Ascending aorta (tissue), 2 donors: ENCODE results near the gene PLXNA3. TPM values are rescaled to one million over a fixed set of nuclear protein-coding genes. Genes with fewer than 3 reads are reported as not detected.
A peak's percentile ranks its signal among the peaks of the same experiment; 100 is the strongest.

ENCODE experiments used
- DNase-seq, 2 donors: peaks; one replicate each; pipeline ENCODE4 v3.0.0-alpha.2; 2019; ENCODE audit warnings: low spot score in 2 of 2
- H3K27ac ChIP-seq, 2 donors: fragments of 200-600 bp; sonication (generic); one replicate each; pipeline ENCODE4 v1.5.1; 2016 to 2017; ENCODE audit warnings: mild to moderate bottlenecking in 1 of 2
- H3K27me3 ChIP-seq: fragments of 200-600 bp; sonication (generic); one replicate; pipeline ENCODE4 v1.5.1; 2017
- H3K36me3 ChIP-seq, 2 donors: fragments of 200-600 bp; sonication (generic); one replicate each; pipeline ENCODE4 v1.5.1; 2016
- H3K4me1 ChIP-seq, 2 donors: fragments of 200-600 bp; sonication (generic); one replicate each; pipeline ENCODE4 v1.5.1; 2016 to 2017; ENCODE audit warnings: mild to moderate bottlenecking in 1 of 2
- H3K4me3 ChIP-seq, 2 donors: fragments of 200-600 bp; sonication (generic); one replicate each; pipeline ENCODE4 v1.5.1; 2016 to 2017; ENCODE audit warnings: mild to moderate bottlenecking in 1 of 2
- H3K9me3 ChIP-seq, 2 donors: fragments of 200-600 bp; sonication (generic); one replicate each; pipeline ENCODE4 v1.5.1; 2016
- intact Hi-C: fragments of 100-400 bp; cut with DNase I; formaldehyde crosslinking; loops from one replicate; pipeline ENCODE4 v1.15.1; 2023
- total RNA-seq: library from RNA; depleted of rRNA; stranded (reverse); fragments of >200 nt; gene quantifications from one replicate; pipeline ENCODE4 v1.1.0, GENCODE V29; 2016
- TF ChIP-seq, protein P1 (sequence below), 3 experiments: fragments of 200-600 bp in 2 of 3; fragments of 450-650 bp in 1 of 3; sonication (generic) in 2 of 3; IDR thresholded peaks; one replicate each; pipeline ENCODE4 v1.5.1; 2016 to 2019; ENCODE audit warnings: antibody characterized with exemption in 3 of 3, mild to moderate bottlenecking in 1 of 3, moderate library complexity in 1 of 3

Gene PLXNA3
- total RNA-seq, 1 donor from 2014 or later, result 10.0 TPM

DNA sequence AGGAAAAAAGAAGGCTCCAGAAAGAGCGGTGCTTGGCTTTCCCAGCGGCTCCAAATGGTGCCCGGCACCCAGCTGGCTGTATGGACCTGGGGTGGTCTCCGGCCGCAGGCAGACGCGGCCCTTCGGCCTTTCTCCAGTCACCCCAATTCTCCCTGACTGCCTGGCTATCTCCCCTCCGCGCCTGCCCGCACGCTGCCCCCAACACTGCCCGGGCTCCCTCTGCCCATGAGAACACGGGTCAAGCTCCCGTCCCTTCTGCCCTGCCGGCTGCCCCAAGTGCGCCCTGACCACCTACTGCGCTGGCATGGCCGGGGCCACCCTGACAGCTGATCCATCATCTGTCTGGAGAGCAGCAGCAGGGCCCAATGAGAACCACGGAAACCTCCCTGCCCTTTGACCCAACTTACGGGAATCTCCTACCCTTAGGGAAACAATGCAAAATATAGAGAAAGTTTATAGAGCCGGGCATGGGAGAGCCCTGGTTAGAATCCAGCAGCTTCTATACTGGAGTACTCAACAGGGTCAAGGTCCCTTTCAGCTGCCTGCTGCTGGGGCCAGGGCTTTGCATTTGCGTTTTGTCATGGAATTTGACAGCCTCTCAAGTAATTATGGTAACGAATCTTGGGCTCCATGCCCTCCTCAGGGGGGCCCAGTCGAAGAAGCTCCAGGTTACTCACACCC lies 59.2 kb downstream of the PLXNA3 start:
- no peak for DNase-seq
- no peaks in the 10 kb centered on the region for H3K27me3 ChIP-seq
- intact Hi-C loops, result no loop called here
- TF ChIP-seq, protein P1, sequence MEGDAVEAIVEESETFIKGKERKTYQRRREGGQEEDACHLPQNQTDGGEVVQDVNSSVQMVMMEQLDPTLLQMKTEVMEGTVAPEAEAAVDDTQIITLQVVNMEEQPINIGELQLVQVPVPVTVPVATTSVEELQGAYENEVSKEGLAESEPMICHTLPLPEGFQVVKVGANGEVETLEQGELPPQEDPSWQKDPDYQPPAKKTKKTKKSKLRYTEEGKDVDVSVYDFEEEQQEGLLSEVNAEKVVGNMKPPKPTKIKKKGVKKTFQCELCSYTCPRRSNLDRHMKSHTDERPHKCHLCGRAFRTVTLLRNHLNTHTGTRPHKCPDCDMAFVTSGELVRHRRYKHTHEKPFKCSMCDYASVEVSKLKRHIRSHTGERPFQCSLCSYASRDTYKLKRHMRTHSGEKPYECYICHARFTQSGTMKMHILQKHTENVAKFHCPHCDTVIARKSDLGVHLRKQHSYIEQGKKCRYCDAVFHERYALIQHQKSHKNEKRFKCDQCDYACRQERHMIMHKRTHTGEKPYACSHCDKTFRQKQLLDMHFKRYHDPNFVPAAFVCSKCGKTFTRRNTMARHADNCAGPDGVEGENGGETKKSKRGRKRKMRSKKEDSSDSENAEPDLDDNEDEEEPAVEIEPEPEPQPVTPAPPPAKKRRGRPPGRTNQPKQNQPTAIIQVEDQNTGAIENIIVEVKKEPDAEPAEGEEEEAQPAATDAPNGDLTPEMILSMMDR (IDR thresholded peaks at IDR 0.05), result no peak
- no peaks in the 10 kb centered on the region for H3K36me3 ChIP-seq
- H3K4me3 ChIP-seq, result peak overlapping the region in 1 of 2 donors; percentile 60
- H3K4me1 ChIP-seq, result peaks cover 2 to 5% of the 10 kb centered on the region in 2 donors
- H3K9me3 ChIP-seq, result no peaks in the 10 kb centered on the region
- H3K27ac ChIP-seq, result peak overlapping the region; percentile 82 to 88

- no peak for DNase-seq
- Histone ChIP-seq H3K4me3 (no peak overlapping the region), H3K4me1 (peaks cover 2 to 5% of the 10 kb centered on the region in 2 donors), H3K36me3 (no peaks in the 10 kb centered on the region), H3K27ac (no peak overlapping the region), H3K9me3 (no peaks in the 10 kb centered on the region), H3K27me3 (no peaks in the 10 kb centered on the region)
- intact Hi-C loops, result no loop called here
- TF ChIP-seq, protein P1 (IDR thresholded peaks at IDR 0.05), result no peak
These were observed 61.3 kb downstream of the PLXNA3 start for GRCh38 chrX:154519389-154519788.

DNA sequence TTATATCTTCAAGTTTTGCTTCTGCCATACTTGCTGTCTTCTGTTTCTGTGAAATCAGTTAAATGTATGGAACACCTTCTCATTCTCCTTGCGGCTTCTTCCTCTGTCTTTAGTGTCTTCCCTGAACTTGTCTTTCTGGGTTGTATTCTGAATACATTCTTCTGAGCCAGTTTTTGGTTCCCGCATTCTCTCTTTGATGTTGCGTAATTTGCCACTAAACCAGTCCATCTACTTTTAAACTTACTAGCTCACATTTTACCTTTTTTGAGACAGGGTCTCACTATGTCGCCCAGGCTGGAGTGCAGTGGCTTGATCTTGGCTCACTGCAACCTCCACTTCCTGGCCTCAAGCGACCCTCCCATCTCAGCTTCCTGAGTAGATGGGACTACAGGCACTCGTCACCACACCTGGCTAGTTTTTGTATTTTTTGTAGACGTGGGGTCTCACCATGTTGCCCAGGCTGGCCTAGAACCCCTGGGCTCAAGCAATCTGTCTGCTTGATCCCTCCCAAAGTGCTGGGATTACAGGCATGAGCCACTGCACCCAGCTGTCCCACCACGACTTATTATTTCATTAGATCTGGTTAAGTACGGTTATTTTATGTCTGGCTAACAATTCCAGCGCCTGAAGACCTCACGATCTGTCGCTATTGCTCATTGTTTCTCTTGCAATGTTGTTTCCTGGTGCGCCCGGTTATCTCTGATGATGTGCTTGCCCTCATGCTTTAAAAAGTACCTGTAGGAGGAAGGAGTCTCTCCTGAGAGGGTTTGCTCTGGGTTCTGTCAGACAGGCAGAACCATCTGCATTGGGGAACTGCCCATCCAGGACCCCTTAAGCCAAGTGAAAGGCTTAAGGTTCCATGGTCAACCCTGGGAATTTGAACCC lies 67.8 kb downstream of the PLXNA3 start:
- intact Hi-C loops, result no loop called here
- no peaks in the 10 kb centered on the region for H3K36me3 ChIP-seq
- no peak for DNase-seq
- no peaks in the 10 kb centered on the region for H3K9me3 ChIP-seq
- TF ChIP-seq, protein P1 (IDR thresholded peaks at IDR 0.05), result no peak
- peaks cover 0 to 3% of the 10 kb centered on the region in 2 donors for H3K4me1 ChIP-seq
- H3K4me3 ChIP-seq, result no peak overlapping the region
- H3K27ac ChIP-seq, result peak overlapping the region; percentile 67 to 73
- no peaks in the 10 kb centered on the region for H3K27me3 ChIP-seq

- peak overlapping the region; percentile 8 to 56 for H3K4me3 ChIP-seq
- H3K27ac ChIP-seq, result peak overlapping the region; percentile 67 to 73
- peaks cover 0 to 6% of the 10 kb centered on the region in 2 donors for H3K4me1 ChIP-seq
- H3K36me3 ChIP-seq, result peaks cover 0 to 1% of the 10 kb centered on the region in 2 donors
- intact Hi-C loops, result no loop called here
- TF ChIP-seq, protein P1 (IDR thresholded peaks at IDR 0.05), result peak; percentile 31 to 55 (median 46)
- DNase-seq, result peak in 1 of 2 donors; percentile 87
- H3K27me3 ChIP-seq, result no peaks in the 10 kb centered on the region
- H3K9me3 ChIP-seq, result no peaks in the 10 kb centered on the region
These were observed 69.0 kb downstream of the PLXNA3 start for GRCh38 chrX:154526901-154527675.

Other genes starting within 250 kb of the PLXNA3 start
- not detected for gene OPN1MW2, start 238.5 kb upstream of the PLXNA3 start, total RNA-seq
- not detected for gene OPN1MW3, start 200.7 kb upstream of the PLXNA3 start, total RNA-seq
- gene TEX28, start 163.2 kb upstream of the PLXNA3 start, total RNA-seq, result not detected
- gene TKTL1, start 162.5 kb upstream of the PLXNA3 start, total RNA-seq, result not detected
- gene FLNA, start 83.6 kb upstream of the PLXNA3 start, total RNA-seq, result 6,152 TPM
- gene EMD, start 79.0 kb upstream of the PLXNA3 start, total RNA-seq, result 86.3 TPM
- 4,298 TPM for gene RPL10, start 59.9 kb upstream of the PLXNA3 start, total RNA-seq
- 52.5 TPM for gene DNASE1L1, start 49.0 kb upstream of the PLXNA3 start, total RNA-seq
- 33.4 TPM for gene TAFAZZIN, start 46.7 kb upstream of the PLXNA3 start, total RNA-seq
- 52.6 TPM for gene ATP6AP1, start 29.6 kb upstream of the PLXNA3 start, total RNA-seq
- 67.4 TPM for gene GDI1, start 21.1 kb upstream of the PLXNA3 start, total RNA-seq
- gene FAM50A, start 14.1 kb upstream of the PLXNA3 start, total RNA-seq, result 52.4 TPM
- gene LAGE3, start 21.0 kb downstream of the PLXNA3 start, total RNA-seq, result 52.0 TPM
- 127 TPM for gene UBL4A, start 28.3 kb downstream of the PLXNA3 start, total RNA-seq
- 66.2 TPM for gene SLC10A3, start 32.3 kb downstream of the PLXNA3 start, total RNA-seq
- gene FAM3A, start 58.0 kb downstream of the PLXNA3 start, total RNA-seq, result 69.9 TPM
- gene G6PD, start 88.6 kb downstream of the PLXNA3 start, total RNA-seq, result 89.7 TPM
- gene IKBKG, start 89.3 kb downstream of the PLXNA3 start, total RNA-seq, result 37.5 TPM
- gene CTAG1A, start 126.9 kb downstream of the PLXNA3 start, total RNA-seq, result not detected
- not detected for gene CTAG1B, start 161.0 kb downstream of the PLXNA3 start, total RNA-seq
- not detected for gene CTAG2, start 195.3 kb downstream of the PLXNA3 start, total RNA-seq